Bone marrow (tissue), 2 donors: ENCODE results near the gene FAM161A.
"Not testable (repeated sequence)": the region's sequence is repeated elsewhere in the genome, so short reads cannot be mapped to it uniquely, and the experiment has no call there.

Experiments used
- DNase-seq, 2 donors: peaks; one replicate each; lab custom pipeline; 2025; lab: John Stamatoyannopoulos, UW

Gene FAM161A

GRCh38 chr2:61845320-61845719 is 8.5 kb downstream of the FAM161A start:
- no peak for DNase-seq

- no peak for DNase-seq
These were observed 12.6 kb downstream of the FAM161A start for GRCh38 chr2:61841286-61841685.

- no peak for DNase-seq
These were observed 19.0 kb downstream of the FAM161A start for GRCh38 chr2:61834893-61835292.

- no peak for DNase-seq
These were observed 19.9 kb downstream of the FAM161A start for GRCh38 chr2:61833971-61834370.

GRCh38 chr2:61832183-61832841 is 21.5 kb downstream of the FAM161A start:
- no peak for DNase-seq

- no peak for DNase-seq
These were observed 31.6 kb downstream of the FAM161A start for GRCh38 chr2:61822255-61822654.

GRCh38 chr2:61816480-61817355 is 37.1 kb downstream of the FAM161A start:
- DNase-seq, result no peak

GRCh38 chr2:61814539-61815160 is 39.2 kb downstream of the FAM161A start:
- no peak for DNase-seq

- not testable (repeated sequence) for DNase-seq
These were observed 40.5 kb downstream of the FAM161A start for GRCh38 chr2:61813314-61813713.

GRCh38 chr2:61811821-61812220 is 42.0 kb downstream of the FAM161A start:
- DNase-seq, result no peak

- DNase-seq, result not testable (repeated sequence)
These were observed 43.7 kb downstream of the FAM161A start for GRCh38 chr2:61810203-61810602.

- DNase-seq, result not testable (repeated sequence)
These were observed 45.2 kb downstream of the FAM161A start for GRCh38 chr2:61808693-61809092.

- DNase-seq, result no peak
These were observed 46.7 kb downstream of the FAM161A start for GRCh38 chr2:61807036-61807757.

- DNase-seq, result no peak
These were observed 51.3 kb downstream of the FAM161A start for GRCh38 chr2:61802548-61802947.

GRCh38 chr2:61799099-61799498 is 54.8 kb downstream of the FAM161A start:
- DNase-seq, result no peak

GRCh38 chr2:61797446-61797845 is 56.4 kb downstream of the FAM161A start:
- DNase-seq, result not testable (repeated sequence)

- no peak for DNase-seq
These were observed 58.5 kb downstream of the FAM161A start for GRCh38 chr2:61795408-61795807.

GRCh38 chr2:61793389-61793836 is 60.4 kb downstream of the FAM161A start:
- DNase-seq, result no peak

- no peak for DNase-seq
These were observed 61.4 kb downstream of the FAM161A start for GRCh38 chr2:61792355-61792890.

GRCh38 chr2:61789807-61790602 is 63.9 kb downstream of the FAM161A start:
- DNase-seq, result no peak
